Heart left ventricle (tissue), 16 donors: ENCODE data around the gene FZR1. TPM values are rescaled to one million over a fixed set of nuclear protein-coding genes. Genes with fewer than 3 reads are reported as not detected.

Experiments used
- ATAC-seq, 4 donors: fragments of 200-7000 bp; cut with Tn5 transposase; one replicate each; pipeline ENCODE4 v1.9.1; 2020 to 2022; ENCODE audit warnings: moderate library complexity in 4 of 4, mild to moderate bottlenecking in 3 of 4, moderate number of reproducible peaks in 1 of 4
- DNase-seq, 5 donors: peaks; one replicate each; pipeline ENCODE4 v3.0.0-alpha.2; 2020
- H3K27ac ChIP-seq, 12 donors: fragments of 200-600 bp; sonication (generic) in 4 of 12; one replicate each; pipeline versions ENCODE4 v1.5.0 to v1.8.0; 2016 to 2022; ENCODE audit warnings: mild to moderate bottlenecking in 2 of 12
- H3K27me3 ChIP-seq, 9 donors: fragments of 200-600 bp; sonication (generic) in 2 of 9; one replicate each; pipeline versions ENCODE4 v1.5.1 to v1.8.0; 2016 to 2022; ENCODE audit warnings: mild to moderate bottlenecking in 3 of 9
- H3K36me3 ChIP-seq, 9 donors: fragments of 200-600 bp; sonication (generic) in 2 of 9; one replicate each; pipeline versions ENCODE4 v1.5.0 to v1.8.0; 2018 to 2022; ENCODE audit warnings: mild to moderate bottlenecking in 2 of 9
- H3K4me1 ChIP-seq, 12 donors: fragments of 200-600 bp; sonication (generic) in 4 of 12; one replicate each; pipeline versions ENCODE4 v1.5.0 to v1.8.0; 2016 to 2022; ENCODE audit warnings: mild to moderate bottlenecking in 3 of 12
- H3K4me3 ChIP-seq, 12 donors: fragments of 200-600 bp; sonication (generic) in 4 of 12; one replicate each; pipeline versions ENCODE4 v1.5.0 to v1.8.0; 2017 to 2022; ENCODE audit warnings: mild to moderate bottlenecking in 9 of 12, moderate library complexity in 4 of 12
- H3K9me3 ChIP-seq, 12 donors: fragments of 200-600 bp; sonication (generic) in 4 of 12; one replicate each; pipeline versions ENCODE4 v1.5.0 to v1.8.0; 2016 to 2022; ENCODE audit warnings: mild to moderate bottlenecking in 1 of 12
- POLR2A ChIP-seq, 2 donors: fragments of 450-650 bp; IDR thresholded peaks; one replicate each; pipeline ENCODE4 v1.6.1; 2017; ENCODE audit warnings: antibody characterized with exemption in 2 of 2, mild to moderate bottlenecking in 2 of 2, moderate library complexity in 2 of 2
- whole genome bisulfite sequencing, 4 donors: extraction: QIAGEN DNeasy Blood & Tissue Kit in 2 of 4; methylation state at CpG; one replicate each; pipeline versions ENCODE4 v1.1.5 to v1.1.7; 2013 to 2018; 5-methylcytosine and 5-hydroxymethylcytosine counted together
- intact Hi-C, 10 donors: fragments of 100-400 bp; cut with DNase I; formaldehyde crosslinking; loops; one replicate each; pipeline versions ENCODE4 v1.11.1 to v1.14.2; 2022
- polyA plus RNA-seq, 2 donors: library from polyadenylated mRNA; stranded (reverse); fragments of 200-250 nt; gene quantifications; one replicate each; pipeline ENCODE4 v1.2.3, GENCODE V29; 2013
- total RNA-seq, 9 donors: library from RNA; depleted of rRNA in 2 of 9; stranded (reverse); fragments of >200 nt in 2 of 9; fragmentation: NEBNext Ultra II Directional in 3 of 9; extraction: Animal tissue kit (Norgen Biotek cat#: 25700) in 3 of 9; gene quantifications; one replicate each; pipeline versions ENCODE4 v1.1.0 to v1.2.4, GENCODE V29; 2016 to 2023
- TF ChIP-seq, protein P1 (sequence below), 12 donors: fragments of 200-600 bp; sonication (generic) in 4 of 12; IDR thresholded peaks; one replicate each; pipeline versions ENCODE4 v1.5.0 to v1.8.0; 2018 to 2022; ENCODE audit warnings: antibody characterized with exemption in 12 of 12, mild to moderate bottlenecking in 5 of 12
- donor health status: ischemic (EF 13 %, LVEDD 7.1; RV severe dilation, severe dysfunction).
- donor health status: healthy with polysubstance abuse.
- donor health status: DM: no; HTN: yes; CAD: no.
- donor health status: DM: no; HTN: no; CAD: no.
- donor health status: ischemic (EF 25% LVEDD 6.9; RV normal size, moderate dysfunction).
- donor health status: ischemic (EF 25% LVEDD 5.7; RV mildly dilated, moderate dysfunction).
- donor health status: healthy.
- donor health status: DM: yes; HTN: yes; CAD: no.
- donor health status: ischemic (EF 35%, LVEDD 5.7; RV mildly dilated, moderate dysfunction).
- donor health status: nonischemic (EF 11% LVEDD 7.7; RV severe dilation, severe dysfunction).
- donor health status: DM: yes; HTN: yes; CAD: no.
- donor health status: PGD.
- donor health status: ischemic (EF 29% LVEDD 5.4; RV normal size, mild dysfunction).
- donor health status: nonischemic (EF 23%, LVEDD 6.1; RV moderate dilation, normal function).

FZR1 gene
- total and polyA plus RNA-seq, 11 donors: 13.9 to 41.0 (median 23.5) TPM

DNA sequence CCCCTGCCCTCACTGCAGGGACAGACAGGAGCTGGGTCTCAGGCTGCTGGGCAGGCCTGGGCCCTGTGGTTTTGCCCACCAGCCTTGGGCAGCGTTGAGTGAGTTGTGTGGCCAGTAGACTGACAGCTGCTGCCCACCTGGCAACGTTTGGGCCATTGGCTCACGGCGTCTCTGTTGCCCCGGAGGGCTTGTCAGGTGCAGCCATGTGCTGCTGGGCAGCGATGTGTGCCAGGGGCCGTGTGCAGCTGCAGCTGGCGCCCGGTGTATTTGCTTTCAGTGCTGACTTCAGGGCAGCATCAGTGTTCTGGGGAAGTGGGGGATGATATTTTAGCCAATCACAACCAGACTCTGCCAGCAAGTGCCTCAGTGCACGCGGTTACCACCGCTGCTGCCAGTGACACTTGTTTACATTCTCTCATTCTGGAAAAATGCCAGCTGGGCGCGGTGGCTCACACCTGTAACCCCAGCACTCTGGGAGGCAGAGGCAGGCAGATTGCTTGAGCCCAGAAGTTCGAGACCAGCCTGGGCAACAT, 10.6 kb downstream of the FZR1 start:
- ATAC-seq (no peak), DNase-seq (no peak)
- Histone ChIP-seq H3K9me3 (no peaks in the 10 kb centered on the region), H3K27ac (no peak overlapping the region), H3K4me3 (no peak overlapping the region), H3K36me3 (peaks cover 0 to 32% (median 5%) of the 10 kb centered on the region in 9 donors), H3K27me3 (no peaks in the 10 kb centered on the region), H3K4me1 (peaks cover 0 to 43% (median 11%) of the 10 kb centered on the region in 12 donors)
- 75 to 81% (median 77%) methylated on average over 6 to 15 of the region's 15 CpGs for WGBS, 4 donors
- TF ChIP-seq, protein P1, sequence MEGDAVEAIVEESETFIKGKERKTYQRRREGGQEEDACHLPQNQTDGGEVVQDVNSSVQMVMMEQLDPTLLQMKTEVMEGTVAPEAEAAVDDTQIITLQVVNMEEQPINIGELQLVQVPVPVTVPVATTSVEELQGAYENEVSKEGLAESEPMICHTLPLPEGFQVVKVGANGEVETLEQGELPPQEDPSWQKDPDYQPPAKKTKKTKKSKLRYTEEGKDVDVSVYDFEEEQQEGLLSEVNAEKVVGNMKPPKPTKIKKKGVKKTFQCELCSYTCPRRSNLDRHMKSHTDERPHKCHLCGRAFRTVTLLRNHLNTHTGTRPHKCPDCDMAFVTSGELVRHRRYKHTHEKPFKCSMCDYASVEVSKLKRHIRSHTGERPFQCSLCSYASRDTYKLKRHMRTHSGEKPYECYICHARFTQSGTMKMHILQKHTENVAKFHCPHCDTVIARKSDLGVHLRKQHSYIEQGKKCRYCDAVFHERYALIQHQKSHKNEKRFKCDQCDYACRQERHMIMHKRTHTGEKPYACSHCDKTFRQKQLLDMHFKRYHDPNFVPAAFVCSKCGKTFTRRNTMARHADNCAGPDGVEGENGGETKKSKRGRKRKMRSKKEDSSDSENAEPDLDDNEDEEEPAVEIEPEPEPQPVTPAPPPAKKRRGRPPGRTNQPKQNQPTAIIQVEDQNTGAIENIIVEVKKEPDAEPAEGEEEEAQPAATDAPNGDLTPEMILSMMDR (IDR thresholded peaks at IDR 0.05): no peak
- TF ChIP-seq POLR2A (IDR thresholded peaks at IDR 0.05): no peak
- intact Hi-C loops: no loop called here

DNA sequence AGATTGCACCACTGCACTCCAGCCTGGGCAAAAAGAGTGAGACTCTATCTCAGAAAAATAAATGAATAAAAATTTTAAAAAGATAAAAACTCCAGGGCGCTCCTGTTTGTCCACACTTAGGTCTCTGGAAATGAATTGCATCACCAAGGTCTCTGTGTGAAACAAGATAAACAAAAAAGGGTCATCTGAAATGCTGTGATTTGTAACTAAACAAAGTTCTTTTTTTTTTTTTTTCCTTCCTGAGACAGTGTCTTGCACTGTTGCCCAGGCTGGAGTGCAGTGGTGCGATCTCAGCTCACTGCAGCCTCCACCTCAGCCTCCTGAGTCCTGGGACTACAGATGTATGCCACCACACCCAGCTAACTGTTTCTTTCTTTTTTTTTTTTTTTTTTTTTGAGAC, 11.5 kb downstream of the FZR1 start:
- Histone ChIP-seq H3K27me3 (no peaks in the 10 kb centered on the region), H3K4me1 (peaks cover 0 to 34% (median 10%) of the 10 kb centered on the region in 12 donors), H3K27ac (no peak overlapping the region), H3K36me3 (peaks cover 0 to 35% (median 7%) of the 10 kb centered on the region in 9 donors), H3K4me3 (no peak overlapping the region), H3K9me3 (no peaks in the 10 kb centered on the region)
- DNase-seq: no peak
- no peak for TF ChIP-seq POLR2A (IDR thresholded peaks at IDR 0.05)
- TF ChIP-seq, protein P1 (IDR thresholded peaks at IDR 0.05): no peak
- ATAC-seq: no peak
- 85 to 93% (median 91%) methylated on average over 2 of the region's 2 CpGs for WGBS, 4 donors
- intact Hi-C loops: no loop called here

DNA sequence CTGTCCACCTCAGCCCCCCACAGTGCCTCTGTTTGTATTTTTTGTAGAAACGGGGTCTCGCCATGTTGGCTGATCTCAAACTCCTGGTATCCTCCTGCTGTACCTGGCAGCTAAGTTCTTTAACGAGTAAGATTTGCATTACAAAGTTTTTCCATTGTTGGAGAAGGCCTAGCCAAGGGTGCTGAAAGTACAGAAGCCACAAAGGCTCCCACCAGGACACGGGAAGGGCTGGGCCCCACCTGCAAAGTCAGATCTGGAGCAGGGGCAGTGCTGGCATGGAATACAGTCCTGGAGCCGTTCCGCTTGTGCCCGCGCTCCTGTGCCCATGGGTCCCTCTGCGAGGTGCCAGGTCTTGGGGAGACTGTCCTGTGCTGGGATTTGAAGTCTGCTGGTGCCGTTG, 12.1 kb downstream of the FZR1 start:
- H3K27ac ChIP-seq: no peak overlapping the region
- no peak overlapping the region for H3K4me3 ChIP-seq
- H3K36me3 ChIP-seq: peaks cover 0 to 42% (median 10%) of the 10 kb centered on the region in 9 donors
- intact Hi-C loops: no loop called here
- ATAC-seq (no peak), DNase-seq (no peak)
- WGBS, 4 donors: 82 to 91% (median 86%) methylated on average over 10 of the region's 10 CpGs
- H3K27me3 ChIP-seq: no peaks in the 10 kb centered on the region
- TF ChIP-seq, protein P1 (IDR thresholded peaks at IDR 0.05): no peak
- no peak for TF ChIP-seq POLR2A (IDR thresholded peaks at IDR 0.05)
- peaks cover 0 to 28% (median 4%) of the 10 kb centered on the region in 12 donors for H3K4me1 ChIP-seq
- H3K9me3 ChIP-seq: no peaks in the 10 kb centered on the region

DNA sequence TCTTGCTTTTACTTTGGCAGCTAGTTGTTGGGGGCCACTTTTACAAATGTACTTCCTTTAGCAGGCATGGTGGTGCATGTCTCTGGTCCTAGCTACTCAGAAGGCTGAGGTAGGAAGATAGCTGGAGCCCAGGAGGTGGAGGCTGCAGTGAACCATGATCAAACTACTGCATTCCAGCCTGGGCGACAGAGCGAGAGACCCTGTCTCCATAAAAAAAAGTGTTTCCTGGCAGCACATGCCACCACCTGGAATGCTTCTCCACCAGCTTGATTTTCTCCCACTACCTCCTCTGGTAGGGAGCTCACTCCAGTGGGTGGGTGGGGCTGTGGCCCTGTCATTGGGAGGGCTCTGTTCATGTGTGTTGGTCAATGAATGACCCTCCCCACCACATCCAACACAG, 12.5 kb downstream of the FZR1 start:
- no peak overlapping the region for H3K4me3 ChIP-seq
- intact Hi-C loops: no loop called here
- ATAC-seq (no peak), DNase-seq (no peak)
- no peaks in the 10 kb centered on the region for H3K27me3 ChIP-seq
- TF ChIP-seq, protein P1 (IDR thresholded peaks at IDR 0.05): no peak
- TF ChIP-seq POLR2A (IDR thresholded peaks at IDR 0.05): no peak
- 88 to 92% (median 88%) methylated on average over 2 of the region's 2 CpGs for WGBS, 4 donors
- H3K36me3 ChIP-seq: peaks cover 0 to 46% (median 14%) of the 10 kb centered on the region in 9 donors
- H3K9me3 ChIP-seq: no peaks in the 10 kb centered on the region
- H3K27ac ChIP-seq: no peak overlapping the region
- peaks cover 0 to 24% (median 2%) of the 10 kb centered on the region in 12 donors for H3K4me1 ChIP-seq
